ENCODE results near the gene ZFAND5. TPM values are rescaled to one million over a fixed set of nuclear protein-coding genes. Genes with fewer than 3 reads are reported as not detected.

ZFAND5 gene
- total and polyA plus RNA-seq, 2 of the 13 experiments (the other 11 are each of a cell fraction or from before 2014, with no cell fraction given): 53.4 to 60.2 TPM

GRCh38 chr9:72337286-72337685, 27.7 kb downstream of the ZFAND5 start (continued):
- TF ChIP-seq PRDM15 (CRISPR knock-in tag; IDR thresholded peaks at IDR 0.05) (no peak), NFE2L1 (CRISPR knock-in tag; IDR thresholded peaks at IDR 0.05; ENCODE audit: borderline replicate concordance) (no peak)

DNA sequence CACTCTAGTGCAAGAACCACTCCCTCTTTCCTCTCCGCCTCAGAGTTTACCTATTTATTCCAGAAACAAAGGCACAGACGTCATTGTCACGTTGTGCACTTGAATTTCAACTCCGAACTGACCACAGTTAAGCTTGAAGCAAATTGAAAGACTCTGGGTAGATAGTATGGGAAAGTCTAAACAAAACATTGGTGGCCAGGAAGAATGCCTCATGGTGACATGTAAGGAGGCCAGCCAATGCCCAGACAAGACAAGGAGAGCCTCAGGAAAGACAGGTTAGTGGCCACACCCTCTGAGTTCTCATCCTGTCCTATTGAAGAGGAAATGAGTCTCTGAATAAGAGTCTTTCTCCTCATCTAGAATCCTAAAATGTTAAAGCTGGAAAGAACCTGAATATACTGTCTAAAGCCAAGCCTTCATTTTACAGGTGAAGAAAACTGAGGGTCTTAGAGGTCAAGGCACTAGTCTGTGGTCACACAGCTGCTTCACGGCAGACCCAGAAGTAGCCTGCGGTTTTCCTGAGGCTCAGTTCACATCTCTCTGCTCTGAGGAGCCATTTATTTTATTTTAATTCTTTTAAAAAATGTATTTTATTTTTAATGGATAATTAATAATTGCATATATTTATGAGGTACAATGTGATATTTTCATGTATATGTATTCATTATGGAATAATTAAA, 30.2 kb downstream of the ZFAND5 start:
- Histone ChIP-seq H3K4me3 (replicated peaks in 1 of 3; ENCODE audit: insufficient read depth in 1 of 3, low read depth in 2 of 3, low read length in 3 of 3) (no peak overlapping the region), H3K9me3 (ENCODE audit: low read length) (no peaks in the 10 kb centered on the region), H2AFZ (ENCODE audit: low read length) (no peak overlapping the region), H3K27ac (ENCODE audit: extremely low read length, insufficient read depth, low read length) (no peak overlapping the region), H3K27me3 (ENCODE audit: control insufficient read depth in 1 of 2, insufficient read depth in 2 of 2, low read length in 2 of 2) (0 out of 5 replicates have a peak, but pooled peaks cover 0 to 4% of the 10 kb centered on the region in 2 experiments), H4K20me1 (ENCODE audit: insufficient read depth, low read length) (no peaks in the 10 kb centered on the region), H3K79me2 (ENCODE audit: insufficient read depth, low read length) (no peaks in the 10 kb centered on the region), H3K4me2 (ENCODE audit: low read depth, low read length) (no peak overlapping the region), H3K36me3 (replicated peaks in 1 of 2; ENCODE audit: control insufficient read depth in 1 of 2, insufficient read depth in 2 of 2, low read length in 2 of 2) (no peaks in the 10 kb centered on the region), H3K4me1 (ENCODE audit: insufficient read depth, low read length) (no peaks in the 10 kb centered on the region), H3K9ac (ENCODE audit: insufficient read depth, low read depth, low read length) (no peak overlapping the region)
- WGBS (ENCODE audit: low lambda C conversion rate): 64% methylated on average over 6 of the region's 6 CpGs
- BruUV-seq (replicated peaks): no TSS peak
- ChIA-PET POLR2A (no interaction called here), CTCF (ENCODE audit: low intra/inter-chr PET ratio, low total read pairs) (no interaction called here)
- ATAC-seq (no peak), FAIRE-seq (no peak), DNase-seq (ENCODE audit: low spot score) (no peak)
- intact Hi-C loops (cut with micrococcal nuclease; ENCODE audit: unreplicated experiment): no loop called here
- TF ChIP-seq ZNF775 (CRISPR knock-in tag; IDR thresholded peaks at IDR 0.05; ENCODE audit: borderline replicate concordance): no peak
- TF ChIP-seq, protein P1, sequence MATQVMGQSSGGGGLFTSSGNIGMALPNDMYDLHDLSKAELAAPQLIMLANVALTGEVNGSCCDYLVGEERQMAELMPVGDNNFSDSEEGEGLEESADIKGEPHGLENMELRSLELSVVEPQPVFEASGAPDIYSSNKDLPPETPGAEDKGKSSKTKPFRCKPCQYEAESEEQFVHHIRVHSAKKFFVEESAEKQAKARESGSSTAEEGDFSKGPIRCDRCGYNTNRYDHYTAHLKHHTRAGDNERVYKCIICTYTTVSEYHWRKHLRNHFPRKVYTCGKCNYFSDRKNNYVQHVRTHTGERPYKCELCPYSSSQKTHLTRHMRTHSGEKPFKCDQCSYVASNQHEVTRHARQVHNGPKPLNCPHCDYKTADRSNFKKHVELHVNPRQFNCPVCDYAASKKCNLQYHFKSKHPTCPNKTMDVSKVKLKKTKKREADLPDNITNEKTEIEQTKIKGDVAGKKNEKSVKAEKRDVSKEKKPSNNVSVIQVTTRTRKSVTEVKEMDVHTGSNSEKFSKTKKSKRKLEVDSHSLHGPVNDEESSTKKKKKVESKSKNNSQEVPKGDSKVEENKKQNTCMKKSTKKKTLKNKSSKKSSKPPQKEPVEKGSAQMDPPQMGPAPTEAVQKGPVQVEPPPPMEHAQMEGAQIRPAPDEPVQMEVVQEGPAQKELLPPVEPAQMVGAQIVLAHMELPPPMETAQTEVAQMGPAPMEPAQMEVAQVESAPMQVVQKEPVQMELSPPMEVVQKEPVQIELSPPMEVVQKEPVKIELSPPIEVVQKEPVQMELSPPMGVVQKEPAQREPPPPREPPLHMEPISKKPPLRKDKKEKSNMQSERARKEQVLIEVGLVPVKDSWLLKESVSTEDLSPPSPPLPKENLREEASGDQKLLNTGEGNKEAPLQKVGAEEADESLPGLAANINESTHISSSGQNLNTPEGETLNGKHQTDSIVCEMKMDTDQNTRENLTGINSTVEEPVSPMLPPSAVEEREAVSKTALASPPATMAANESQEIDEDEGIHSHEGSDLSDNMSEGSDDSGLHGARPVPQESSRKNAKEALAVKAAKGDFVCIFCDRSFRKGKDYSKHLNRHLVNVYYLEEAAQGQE (IDR thresholded peaks at IDR 0.05; ENCODE audit: borderline replicate concordance in 1 of 2, low read depth in 1 of 2, low read length in 2 of 2): no peak
- TF ChIP-seq THRA (CRISPR knock-in tag; IDR thresholded peaks at IDR 0.05; ENCODE audit: borderline replicate concordance): no peak
- TF ChIP-seq ZNF660 (CRISPR knock-in tag; IDR thresholded peaks at IDR 0.05; ENCODE audit: borderline replicate concordance, low read depth): no peak
- TF ChIP-seq PAX8 (CRISPR knock-in tag; IDR thresholded peaks at IDR 0.05; ENCODE audit: borderline replicate concordance): no peak
- in situ Hi-C loops (cut with HindIII; ENCODE audit: extremely low pct_ligation_motif_present, low pct_unique_long_range_greater_than_20kb): no loop called here

Data from HepG2 (cell line).